Measurements from ENCODE around the gene TDRD10. TPM values are rescaled to one million over a fixed set of nuclear protein-coding genes. Genes with fewer than 3 reads are reported as not detected.
A peak's percentile ranks its signal among the peaks of the same experiment; 100 is the strongest.

Gene TDRD10
- total and polyA plus RNA-seq, 2 of the 8 experiments (the other 6 are each of a cell fraction or from before 2014, with no cell fraction given): 0.15 to 0.27 TPM

- TF ChIP-seq FOSL1 (IDR thresholded peaks at IDR 0.05; ENCODE audit: insufficient read depth, low read depth, low read length) (no peak), MAFK (IDR thresholded peaks at IDR 0.05; ENCODE audit: low read depth, low read length) (no peak), E2F6 (IDR thresholded peaks at IDR 0.05) (peak; percentile 99), SIN3A (conservative IDR thresholded peaks at IDR 0.05 in 1 of 2, IDR thresholded peaks at IDR 0.05 in 1 of 2; ENCODE audit: low read depth in 1 of 2, low read length in 2 of 2) (peak; percentile 68 to 72; a peak in 1 of 4 replicates), CHD1 (IDR thresholded peaks at IDR 0.05; ENCODE audit: low read depth, low read length) (no peak), POU5F1 (IDR thresholded peaks at IDR 0.05; ENCODE audit: low read depth, low read length) (no peak), CHD7 (IDR thresholded peaks at IDR 0.05; ENCODE audit: insufficient replicate concordance, low read length) (no peak), NANOG (IDR thresholded peaks at IDR 0.05; ENCODE audit: insufficient read depth, low read depth, low read length, poor library complexity, severe bottlenecking) (no peak), BACH1 (IDR thresholded peaks at IDR 0.05; ENCODE audit: low read length) (no peak; the same call in 1 of the 2 replicates)
These were observed 56.9 kb downstream of the TDRD10 start (continued) for GRCh38 chr1:154558720-154559465.

All from H1 (cell line).